H1 (cell line): ENCODE results near the gene COL26A1. TPM values are rescaled to one million over a fixed set of nuclear protein-coding genes. Genes with fewer than 3 reads are reported as not detected.
"Not testable (repeated sequence)": the region's sequence is repeated elsewhere in the genome, so short reads cannot be mapped to it uniquely, and the experiment has no call there.

Experiments used
- CTCF ChIA-PET: fragments of 300-600 bp; sonication (Branson Sonifier 250); formaldehyde crosslinking; loops from one replicate; lab custom pipeline; 2021; ENCODE audit not compliant: partially characterized antibody; lab: Charles Lee
- POLR2A ChIA-PET: fragments of 300-600 bp; sonication (Branson Sonifier 250); formaldehyde crosslinking; loops from one replicate; lab custom pipeline; 2021; ENCODE audit warnings: inconsistent platforms; ENCODE audit not compliant: partially characterized antibody; lab: Charles Lee
- DNase-seq, 2 experiments: peaks; one replicate each; pipeline versions ENCODE4 v3.0.0 to v3.0.0-alpha.2; 2010 to 2022; ENCODE audit warnings: low spot score in 2 of 2, low read depth in 1 of 2, mixed read lengths in 1 of 2
- FAIRE-seq: peaks from 2 replicates; lab custom pipeline; 2011; peaks lifted over from hg19 to GRCh38; lab: Jason Lieb, UNC
- H2AFZ ChIP-seq: 2 replicates; pipeline ENCODE4 v1.8.1; 2012; ENCODE audit warnings: low read length, inconsistent platforms
- H2AK5ac ChIP-seq: 2 replicates; pipeline ENCODE4 v1.6.1; 2013; ENCODE audit warnings: low read depth, low read length
- H2BK120ac ChIP-seq: replicated peaks from 2 replicates; pipeline ENCODE3; 2013; ENCODE audit warnings: low read depth, low read length, inconsistent platforms
- H2BK12ac ChIP-seq: 2 replicates; pipeline ENCODE4 v1.6.1; 2013; ENCODE audit warnings: low read depth, low read length
- H2BK15ac ChIP-seq: 2 replicates; pipeline ENCODE4 v1.6.1; 2013; ENCODE audit warnings: low read length
- H2BK20ac ChIP-seq: 2 replicates; pipeline ENCODE4 v1.6.1; 2013; ENCODE audit warnings: low read length
- H2BK5ac ChIP-seq: 2 replicates; pipeline ENCODE4 v1.6.1; 2013; ENCODE audit warnings: low read depth, low read length
- H3K14ac ChIP-seq: 2 replicates; pipeline ENCODE4 v1.6.1; 2013; ENCODE audit warnings: inconsistent platforms; ENCODE audit not compliant: insufficient read length
- H3K18ac ChIP-seq: 2 replicates; pipeline ENCODE4 v1.6.1; 2013; ENCODE audit warnings: low read length; ENCODE audit errors: extremely low read depth
- H3K23ac ChIP-seq: 2 replicates; pipeline ENCODE4 v1.6.1; 2013; ENCODE audit warnings: inconsistent platforms; ENCODE audit not compliant: insufficient read length
- H3K23me2 ChIP-seq: 2 replicates; pipeline ENCODE4 v1.6.1; 2013; ENCODE audit warnings: low read depth, low read length
- H3K27ac ChIP-seq: 2 replicates; pipeline ENCODE4 v1.6.1; 2011; ENCODE audit warnings: low read depth, low read length, inconsistent platforms
- H3K27me3 ChIP-seq, 4 experiments: replicated peaks in 1 of 4; 1 replicate in 1 of 4; 2 replicates in 3 of 4; pipeline versions ENCODE4 v1.6.1 to v1.8.1; 2011 to 2013; ENCODE audit warnings: low read length in 3 of 4, mild to moderate bottlenecking in 3 of 4, inconsistent platforms in 2 of 4, mixed read lengths in 2 of 4, moderate library complexity in 1 of 4; ENCODE audit not compliant: control insufficient read depth in 3 of 4, insufficient read depth in 3 of 4; ENCODE audit errors: extremely low read depth in 1 of 4
- H3K36me3 ChIP-seq, 4 experiments: 2 replicates each; pipeline versions ENCODE4 v1.6.1 to v1.8.1; 2011 to 2013; ENCODE audit warnings: mild to moderate bottlenecking in 4 of 4, low read length in 3 of 4, moderate library complexity in 2 of 4, control low read depth in 1 of 4, inconsistent platforms in 1 of 4; ENCODE audit not compliant: insufficient read depth in 4 of 4, control insufficient read depth in 2 of 4
- H3K4ac ChIP-seq: replicated peaks from 2 replicates; pipeline ENCODE3; 2013; ENCODE audit warnings: low read length, low read depth, mixed read lengths, inconsistent platforms; ENCODE audit not compliant: insufficient read length
- H3K4me1 ChIP-seq, 4 experiments: replicated peaks in 1 of 4; 1 replicate in 1 of 4; 2 replicates in 3 of 4; pipeline versions ENCODE4 v1.6.1 to v1.8.1; 2011 to 2013; ENCODE audit warnings: low read length in 3 of 4, inconsistent platforms in 2 of 4, mixed read lengths in 1 of 4; ENCODE audit not compliant: insufficient read depth in 4 of 4, control insufficient read depth in 3 of 4
- H3K4me2 ChIP-seq, 2 experiments: 2 replicates each; pipeline versions ENCODE4 v1.6.1 to v1.8.1; 2011 to 2013; ENCODE audit warnings: low read depth in 2 of 2, low read length in 2 of 2, control low read depth in 1 of 2, inconsistent platforms in 1 of 2, mild to moderate bottlenecking in 1 of 2; ENCODE audit not compliant: insufficient read depth in 1 of 2
- H3K4me3 ChIP-seq, 4 experiments: fragments of 200-600, 300-600 bp in 1 of 4; sonication (generic), shearing (Covaris generic), sonication (Bioruptor Twin) in 1 of 4; 2 replicates each; pipeline versions ENCODE4 v1.5.1 to v1.8.1; 2011 to 2016; ENCODE audit warnings: low read length in 4 of 4, low read depth in 3 of 4, control low read depth in 2 of 4, inconsistent platforms in 2 of 4, mild to moderate bottlenecking in 2 of 4, mixed read lengths in 1 of 4, moderate library complexity in 1 of 4; ENCODE audit not compliant: insufficient read depth in 2 of 4; ENCODE audit errors: extremely low read depth in 1 of 4
- H3K56ac ChIP-seq: replicated peaks from 2 replicates; pipeline ENCODE3; 2013; ENCODE audit warnings: low read depth, mild to moderate bottlenecking, mixed read lengths, low read length, inconsistent platforms; ENCODE audit not compliant: insufficient read length
- H3K79me1 ChIP-seq: 2 replicates; pipeline ENCODE4 v1.6.1; 2013; ENCODE audit warnings: low read depth, low read length, control low read depth
- H3K79me2 ChIP-seq, 2 experiments: 2 replicates each; pipeline versions ENCODE4 v1.6.1 to v1.8.1; 2012 to 2013; ENCODE audit warnings: low read length in 2 of 2, mild to moderate bottlenecking in 2 of 2, inconsistent platforms in 1 of 2; ENCODE audit not compliant: insufficient read depth in 2 of 2, control insufficient read depth in 1 of 2
- H3K9ac ChIP-seq, 4 experiments: replicated peaks in 1 of 4; 1 replicate in 1 of 4; 2 replicates in 3 of 4; pipeline versions ENCODE4 v1.6.1 to v1.8.1; 2011 to 2013; ENCODE audit warnings: low read depth in 3 of 4, low read length in 3 of 4, control low read depth in 2 of 4, mild to moderate bottlenecking in 2 of 4, moderate library complexity in 2 of 4, inconsistent platforms in 1 of 4; ENCODE audit errors: extremely low read depth in 1 of 4
- H3K9me3 ChIP-seq, 2 experiments: 2 replicates each; pipeline versions ENCODE4 v1.6.1 to v1.8.1; 2012 to 2013; ENCODE audit warnings: mild to moderate bottlenecking in 2 of 2, moderate library complexity in 2 of 2, control low read depth in 1 of 2, inconsistent platforms in 1 of 2, low read depth in 1 of 2, low read length in 1 of 2, mixed read lengths in 1 of 2; ENCODE audit not compliant: insufficient read depth in 2 of 2
- H4K20me1 ChIP-seq, 2 experiments: replicated peaks in 1 of 2; 2 replicates each; pipeline versions ENCODE3 to v1.8.1; 2011 to 2013; ENCODE audit warnings: inconsistent platforms in 2 of 2, low read length in 2 of 2, mild to moderate bottlenecking in 1 of 2; ENCODE audit not compliant: insufficient read depth in 2 of 2, control insufficient read depth in 1 of 2
- H4K5ac ChIP-seq: 2 replicates; pipeline ENCODE4 v1.6.1; 2013; ENCODE audit warnings: low read length, low read depth, mixed read lengths, inconsistent platforms; ENCODE audit not compliant: insufficient read length
- H4K8ac ChIP-seq: 2 replicates; pipeline ENCODE4 v1.8.0; 2013; ENCODE audit warnings: mild to moderate bottlenecking, moderate library complexity, low read length, inconsistent platforms; ENCODE audit not compliant: insufficient read depth; ENCODE audit errors: extremely low read depth
- H4K91ac ChIP-seq: replicated peaks from 2 replicates; pipeline ENCODE3; 2013; ENCODE audit warnings: low read length, mixed read lengths, inconsistent platforms; ENCODE audit not compliant: insufficient read length
- WGBS, 2 experiments: shearing (Covaris generic) in 1 of 2; methylation state at CpG; one replicate each; pipeline versions ENCODE4 v1.1.6 to v1.1.7; 2013 to 2015; ENCODE audit warnings: low lambda C conversion rate in 2 of 2, mixed read lengths in 2 of 2, inconsistent platforms in 1 of 2, low coverage in 1 of 2, missing lambda C conversion rate in 1 of 2; ENCODE audit not compliant: insufficient replicate concordance in 2 of 2, insufficient coverage in 1 of 2, insufficient read length in 1 of 2; ENCODE audit errors: extremely low coverage in 1 of 2, missing lambda C conversion rate in 1 of 2; 5-methylcytosine and 5-hydroxymethylcytosine counted together
- polyA plus RNA-seq, 7 experiments: library from polyadenylated mRNA; depleted of rRNA in 3 of 7; stranded (reverse) in 5 of 7; unstranded in 2 of 7; fragments of >200 nt in 5 of 7; fragments of 200-250 nt in 2 of 7; gene quantifications; 1 replicate in 5 of 7; 2 replicates in 1 of 7; 4 replicates in 1 of 7; pipeline versions ENCODE4 v1.2.1 to v1.2.3, GENCODE V29; 2011 to 2013; ENCODE audit warnings: missing spikeins in 2 of 7, mixed read lengths in 2 of 7
- total RNA-seq: library from RNA; stranded (reverse); fragmentation: NEBNext Ultra II Directional; extraction: Animal tissue kit (Norgen Biotek cat#: 25700); gene quantifications from 2 replicates; pipeline ENCODE4 v1.2.1, GENCODE V29; 2021

Gene COL26A1
- total and polyA plus RNA-seq, 2 of the 8 experiments (the other 6 are each of a cell fraction or from before 2014, with no cell fraction given) = 51.1 to 68.8 TPM

DNA sequence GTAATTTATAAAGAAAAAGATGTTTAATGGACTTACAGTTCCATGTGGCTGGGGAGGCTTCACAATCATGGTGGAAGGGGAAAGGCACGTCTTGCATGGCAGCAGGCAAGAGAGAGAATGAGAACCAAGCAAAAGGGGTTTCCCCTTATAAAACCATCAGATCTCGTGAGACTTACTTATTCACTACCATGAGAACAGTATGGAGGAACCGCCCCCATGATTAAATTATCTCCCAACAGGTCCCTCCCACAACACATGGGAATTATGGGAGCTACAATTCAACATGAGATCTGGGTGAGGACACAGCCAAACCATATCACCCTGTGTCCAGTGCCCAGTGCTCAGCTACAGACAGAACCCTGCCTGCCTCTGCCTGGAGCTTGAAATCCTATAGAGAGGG, 197.3 kb downstream of the COL26A1 start:
- FAIRE-seq = not testable (repeated sequence)

More for the DNA sequence above, 197.3 kb downstream of the COL26A1 start:
- Histone ChIP-seq H3K4me1 (peaks cover 0 to 11% (median 5%) of the 10 kb centered on the region in 4 experiments; a peak in 6 of 7 replicates), H3K23me2 (peaks cover 12% of the 10 kb centered on the region)
- not testable (repeated sequence) for H3K4ac ChIP-seq, H2AFZ ChIP-seq, H3K4me2 ChIP-seq, H4K91ac ChIP-seq, H2BK15ac ChIP-seq, H3K14ac ChIP-seq, H2BK5ac ChIP-seq, H3K4me3 ChIP-seq, H2AK5ac ChIP-seq, H2BK20ac ChIP-seq, H3K27ac ChIP-seq, H4K20me1 ChIP-seq, H3K23ac ChIP-seq, H3K79me2 ChIP-seq, H3K27me3 ChIP-seq, H3K79me1 ChIP-seq, H2BK12ac ChIP-seq, H3K18ac ChIP-seq, H3K56ac ChIP-seq, H4K5ac ChIP-seq, H3K9me3 ChIP-seq, DNase-seq, H2BK120ac ChIP-seq, H4K8ac ChIP-seq, H3K36me3 ChIP-seq, H3K9ac ChIP-seq
- 93% methylated on average over 3 of the region's 3 CpGs; no CpG with 5 or more reads in 1 of the 2 experiments for WGBS, 2 experiments
- ChIA-PET CTCF (interaction anchor here (0.6 to 3.8 kb wide), 6 partner anchors 10 to 712 kb away, joined by 3 to 24 read pairs (median 5); no protein-coding TSS in a partner anchor), POLR2A (interaction anchor here (0.8 to 2.2 kb wide), 5 partner anchors 11 to 692 kb away, joined by 3 to 5 read pairs (median 4); no protein-coding TSS in a partner anchor)
